ENCODE results near the gene CD1B.
"Not testable (repeated sequence)": the region's sequence is repeated elsewhere in the genome, so short reads cannot be mapped to it uniquely, and the experiment has no call there.

The CD1B gene

GRCh38 chr1:158328426-158328825 lies 2.9 kb downstream of the CD1B start:
- no peak for DNase-seq (ENCODE audit: low read depth in 2 of 2)

GRCh38 chr1:158327481-158327880 lies 3.9 kb downstream of the CD1B start:
- no peak for DNase-seq (ENCODE audit: low read depth in 2 of 2)

- no peak for DNase-seq (ENCODE audit: low read depth in 2 of 2)
These were observed 6.9 kb downstream of the CD1B start for GRCh38 chr1:158324395-158324794.

- no peak for DNase-seq (ENCODE audit: low read depth in 2 of 2)
These were observed 7.5 kb downstream of the CD1B start for GRCh38 chr1:158323866-158324265.

GRCh38 chr1:158311066-158311465 lies 20.3 kb downstream of the CD1B start:
- no peak for DNase-seq (ENCODE audit: low read depth in 2 of 2)

GRCh38 chr1:158310623-158311022 lies 20.7 kb downstream of the CD1B start:
- DNase-seq (ENCODE audit: low read depth in 2 of 2), result no peak

GRCh38 chr1:158295791-158296190 lies 35.5 kb downstream of the CD1B start:
- DNase-seq (ENCODE audit: low read depth in 2 of 2), result no peak

GRCh38 chr1:158290321-158290844 lies 40.9 kb downstream of the CD1B start:
- DNase-seq (ENCODE audit: low read depth in 2 of 2), result no peak

- DNase-seq (ENCODE audit: low read depth in 2 of 2), result no peak
These were observed 41.5 kb downstream of the CD1B start, which contains the start of gene CD1C for GRCh38 chr1:158289811-158290210. CD1C (plus strand) TSS chr1:158289923; CDS start chr1:158290065, 142 bp downstream.

- no peak for DNase-seq (ENCODE audit: low read depth in 2 of 2)
These were observed 44.4 kb downstream of the CD1B start for GRCh38 chr1:158286941-158287346.

- DNase-seq (ENCODE audit: low read depth in 2 of 2), result no peak
These were observed 44.8 kb downstream of the CD1B start for GRCh38 chr1:158286487-158286886.

- peak in 1 of 2 donors; percentile 3 for DNase-seq (ENCODE audit: low read depth in 2 of 2)
These were observed 45.5 kb downstream of the CD1B start for GRCh38 chr1:158285756-158286241.

- no peak for DNase-seq (ENCODE audit: low read depth in 2 of 2)
These were observed 47.4 kb downstream of the CD1B start for GRCh38 chr1:158283965-158284364.

- not testable (repeated sequence) for DNase-seq (ENCODE audit: low read depth in 2 of 2)
These were observed 48.9 kb downstream of the CD1B start for GRCh38 chr1:158282421-158282820.
